NCI-H2227 treated with DMSO at 0.1 percent for 48 hours (cell line): Measurements from ENCODE around the gene CHD9.
A peak's percentile ranks its signal among the peaks of the same experiment; 100 is the strongest.
"Not testable (repeated sequence)": the region's sequence is repeated elsewhere in the genome, so short reads cannot be mapped to it uniquely, and the experiment has no call there.

Source experiments
- DNase-seq: peaks from one replicate; lab custom pipeline; 2025; lab: John Stamatoyannopoulos, UW

The CHD9 gene

GRCh38 chr16:53207810-53208752 is 153.3 kb downstream of the CHD9 start:
- DNase-seq: peak; percentile 82

- DNase-seq: no peak
These were observed 154.6 kb downstream of the CHD9 start for GRCh38 chr16:53209429-53209828.

- no peak for DNase-seq
These were observed 155.1 kb downstream of the CHD9 start for GRCh38 chr16:53209877-53210276.

- DNase-seq: no peak
These were observed 156.5 kb downstream of the CHD9 start for GRCh38 chr16:53211253-53211652.

- DNase-seq: no peak
These were observed 158.1 kb downstream of the CHD9 start for GRCh38 chr16:53212893-53213223.

- DNase-seq: no peak
These were observed 158.8 kb downstream of the CHD9 start for GRCh38 chr16:53213542-53213941.

- no peak for DNase-seq
These were observed 162.0 kb downstream of the CHD9 start for GRCh38 chr16:53216798-53217197.

- DNase-seq: no peak
These were observed 164.6 kb downstream of the CHD9 start for GRCh38 chr16:53219371-53219770.

- DNase-seq: no peak
These were observed 165.1 kb downstream of the CHD9 start for GRCh38 chr16:53219795-53220454.

GRCh38 chr16:53220585-53220984 is 165.8 kb downstream of the CHD9 start:
- no peak for DNase-seq

- DNase-seq: no peak
These were observed 170.3 kb downstream of the CHD9 start for GRCh38 chr16:53224951-53225533.

- no peak for DNase-seq
These were observed 178.2 kb downstream of the CHD9 start for GRCh38 chr16:53232826-53233529.

GRCh38 chr16:53234836-53235235 is 180.0 kb downstream of the CHD9 start:
- no peak for DNase-seq

GRCh38 chr16:53235851-53236250 is 181.1 kb downstream of the CHD9 start:
- DNase-seq: no peak

GRCh38 chr16:53249331-53249730 is 194.5 kb downstream of the CHD9 start:
- no peak for DNase-seq

GRCh38 chr16:53257001-53257400 is 202.2 kb downstream of the CHD9 start:
- no peak for DNase-seq

GRCh38 chr16:53258809-53259208 is 204.0 kb downstream of the CHD9 start:
- DNase-seq: no peak

GRCh38 chr16:53261276-53261675 is 206.5 kb downstream of the CHD9 start:
- DNase-seq: no peak

GRCh38 chr16:53262645-53263044 is 207.9 kb downstream of the CHD9 start:
- DNase-seq: no peak

GRCh38 chr16:53266156-53266555 is 211.4 kb downstream of the CHD9 start:
- no peak for DNase-seq

- DNase-seq: not testable (repeated sequence)
These were observed 223.7 kb downstream of the CHD9 start for GRCh38 chr16:53278498-53278897.

GRCh38 chr16:53281280-53281679 is 226.5 kb downstream of the CHD9 start:
- no peak for DNase-seq
